Measurements from ENCODE around the gene ARL17B.
"Not testable (repeated sequence)": the region's sequence is repeated elsewhere in the genome, so short reads cannot be mapped to it uniquely, and the experiment has no call there.

The ARL17B gene

DNA sequence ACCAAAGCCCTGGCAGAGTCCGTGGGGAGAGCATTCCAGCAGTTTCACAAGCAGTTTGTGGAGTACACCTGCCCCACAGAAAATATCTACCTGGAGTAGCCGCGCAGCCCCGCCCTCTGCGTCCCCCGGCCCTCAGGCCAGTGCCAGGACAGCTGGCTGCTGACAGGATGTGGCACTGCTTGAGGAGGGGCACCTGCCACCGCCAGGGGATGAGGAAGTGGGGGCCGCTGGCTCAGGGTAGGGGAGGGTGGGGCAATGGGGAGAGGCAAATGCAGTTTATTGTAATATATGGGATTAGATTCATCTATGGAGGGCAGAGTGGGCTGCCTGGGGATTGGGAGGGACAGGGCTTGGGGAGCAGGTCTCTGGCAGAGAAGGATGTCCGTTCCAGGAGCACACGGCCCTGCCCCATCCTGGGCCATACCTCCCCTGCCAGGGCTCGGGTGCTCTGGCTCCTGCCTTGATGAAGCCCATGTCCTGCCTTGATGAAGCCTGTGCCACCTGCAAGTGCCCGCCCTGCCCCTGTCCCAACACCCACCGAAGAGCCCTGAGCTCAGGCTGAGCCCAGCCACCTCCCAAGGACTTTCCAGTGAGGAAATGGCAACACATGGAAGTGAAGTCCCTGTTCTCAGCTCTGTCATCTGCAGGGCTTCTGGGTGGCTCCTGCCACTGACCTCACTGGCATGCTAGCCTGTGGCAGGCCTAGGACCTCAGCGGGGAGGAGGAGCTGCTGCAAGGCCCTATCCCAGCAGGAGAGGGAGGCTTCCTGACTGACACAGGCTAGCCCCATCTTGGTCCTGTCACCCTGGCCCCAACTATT is 116.4 kb downstream of the ARL17B start:
- not testable (repeated sequence) for DNase-seq (ENCODE audit: low read depth)

DNA sequence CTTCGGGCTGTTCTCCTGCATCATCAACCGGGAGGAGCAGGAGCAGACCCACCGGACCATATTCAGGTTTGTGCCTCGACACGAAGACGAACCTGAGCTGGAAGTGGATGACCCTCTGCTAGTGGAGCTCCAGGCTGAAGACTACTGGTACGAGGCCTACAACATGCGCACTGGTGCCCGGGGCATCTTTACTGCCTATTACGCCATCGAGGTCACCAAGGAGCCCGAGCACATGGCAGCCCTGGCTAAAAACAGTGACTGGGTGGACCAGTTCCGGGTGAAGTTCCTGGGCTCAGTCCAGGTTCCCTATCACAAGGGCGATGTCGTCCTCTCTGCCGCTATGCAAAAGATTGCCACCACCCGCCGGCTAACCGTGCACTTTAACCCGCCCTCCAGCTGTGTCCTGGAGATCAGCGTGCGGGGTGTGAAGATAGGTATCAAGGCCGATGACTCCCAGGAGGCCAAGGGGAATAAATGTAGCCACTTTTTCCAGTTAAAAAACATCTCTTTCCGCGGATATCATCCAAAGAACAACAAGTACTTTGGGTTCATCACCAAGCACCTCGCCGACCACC is 117.1 kb downstream of the ARL17B start:
- not testable (repeated sequence) for DNase-seq (ENCODE audit: low read depth)

DNA sequence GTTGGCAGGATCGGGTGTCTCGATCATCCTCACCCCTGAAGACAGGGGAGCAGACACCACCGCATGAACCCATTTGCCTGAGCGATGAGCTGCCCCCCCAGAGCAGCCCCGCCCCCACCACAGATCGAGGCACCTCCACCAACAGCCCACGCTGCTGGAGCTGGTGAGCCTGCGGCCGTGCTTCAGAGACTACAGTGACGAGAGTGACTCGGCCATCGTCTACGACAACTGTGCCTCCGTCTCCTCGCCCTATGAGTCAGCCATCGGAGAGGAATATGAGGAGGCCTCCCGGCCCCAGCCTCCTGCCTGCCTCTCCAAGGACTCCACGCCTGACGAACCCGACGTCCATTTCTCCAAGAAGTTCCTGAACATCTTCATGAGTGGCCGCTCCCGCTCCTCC is 117.6 kb downstream of the ARL17B start:
- DNase-seq (ENCODE audit: low read depth) = not testable (repeated sequence)

DNA sequence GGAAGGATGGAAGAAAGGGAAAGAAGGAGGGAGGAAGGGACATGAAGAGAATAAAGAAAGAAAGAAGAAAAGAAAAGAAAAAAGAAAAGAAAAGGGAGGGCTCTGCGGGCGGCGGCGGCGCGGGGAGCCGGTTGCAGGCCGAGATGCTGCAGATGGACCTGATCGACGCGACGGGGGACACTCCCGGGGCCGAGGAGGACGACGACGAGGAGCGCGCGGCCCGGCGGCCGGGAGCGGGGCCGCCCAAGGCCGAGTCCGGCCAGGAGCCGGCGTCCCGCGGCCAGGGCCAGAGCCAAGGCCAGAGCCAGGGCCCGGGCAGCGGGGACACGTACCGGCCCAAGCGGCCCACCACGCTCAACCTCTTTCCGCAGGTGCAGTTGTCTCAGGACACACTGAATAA is 118.1 kb downstream of the ARL17B start:
- DNase-seq (ENCODE audit: low read depth) = not testable (repeated sequence)

DNA sequence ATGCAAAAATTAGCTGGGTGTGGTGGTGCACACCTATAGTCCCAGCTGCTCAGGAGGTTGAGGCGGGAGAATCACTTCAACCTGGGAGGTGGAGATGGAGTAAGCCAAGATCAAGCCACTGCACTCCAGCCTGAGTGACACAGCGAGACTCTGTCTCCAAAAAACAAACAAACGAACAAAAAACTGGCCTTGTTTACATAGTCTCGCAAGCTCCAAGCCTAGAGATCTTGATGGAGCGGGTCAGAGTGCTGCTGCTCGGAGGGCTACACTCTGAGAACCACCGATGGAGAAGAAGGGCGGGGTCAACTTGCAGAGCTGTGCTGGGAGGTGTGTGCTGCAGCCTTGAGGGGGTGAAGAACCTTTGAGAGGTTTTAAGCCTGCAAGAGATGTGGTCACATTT is 130.2 kb downstream of the ARL17B start:
- not testable (repeated sequence) for DNase-seq (ENCODE audit: low read depth)

DNA sequence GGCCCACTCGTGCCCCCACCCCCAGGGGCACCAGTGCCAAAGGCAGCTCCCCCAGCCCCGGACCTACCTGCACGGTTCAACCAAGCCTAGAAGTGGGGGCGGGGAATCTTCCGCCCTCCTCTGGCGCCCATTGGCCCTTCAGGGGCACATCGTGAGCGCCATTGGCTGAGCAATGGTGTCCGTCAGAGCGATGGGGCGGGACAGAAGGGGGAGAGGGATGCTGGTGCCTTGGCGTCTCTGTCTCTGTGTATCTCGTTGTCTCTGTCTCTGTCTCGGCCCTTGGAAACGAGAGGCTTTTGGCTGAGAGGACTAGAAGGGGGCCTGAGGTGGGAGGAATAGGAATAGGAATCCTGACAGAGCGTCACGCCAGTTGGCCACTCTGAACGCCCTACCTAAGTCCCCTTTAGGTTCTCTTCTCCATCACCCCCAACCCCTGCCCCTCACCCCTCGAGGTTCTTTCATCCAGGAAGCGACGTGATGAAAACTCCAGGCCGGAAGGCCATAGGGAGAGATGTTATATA is 136.2 kb downstream of the ARL17B start:
- DNase-seq (ENCODE audit: low read depth) = peak; percentile 83

DNA sequence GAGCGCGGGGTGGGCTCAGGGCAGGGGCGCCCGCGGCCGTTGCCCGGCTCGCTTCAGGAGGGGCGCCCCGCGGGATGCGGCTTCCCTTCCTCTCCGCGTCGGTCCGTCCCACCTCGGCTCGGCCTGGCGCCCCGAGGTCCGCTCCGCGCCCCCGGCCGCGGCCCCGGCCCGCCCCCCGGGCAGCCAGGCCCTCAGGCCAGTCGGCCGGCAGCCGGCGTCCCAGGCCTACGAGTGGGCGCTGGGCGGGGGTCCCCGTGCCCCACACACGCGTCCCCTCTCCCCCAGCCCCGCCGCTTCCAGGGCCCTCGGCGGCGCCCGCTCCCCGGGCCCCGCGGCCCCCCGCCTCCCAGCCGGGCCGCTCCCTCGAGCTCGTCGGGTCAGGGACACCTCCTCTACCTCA is 136.7 kb downstream of the ARL17B start:
- not testable (repeated sequence) for DNase-seq (ENCODE audit: low read depth)
